HFFc6 (cell line): Measurements from ENCODE around the gene SKIC8. TPM values are rescaled to one million over a fixed set of nuclear protein-coding genes. Genes with fewer than 3 reads are reported as not detected.
A peak's percentile ranks its signal among the peaks of the same experiment; 100 is the strongest.

Experiments used
- DNase-seq: peaks from one replicate; pipeline ENCODE4 v3.0.0-alpha.2; 2018
- H3K27ac Mint-ChIP-seq: 2 replicates; pipeline ENCODE4 v1.8.0; 2020; ENCODE audit warnings: mild to moderate bottlenecking, mixed read lengths
- H3K27me3 Mint-ChIP-seq: 2 replicates; pipeline ENCODE4 v1.8.0; 2021; ENCODE audit warnings: mild to moderate bottlenecking, moderate library complexity, mixed read lengths; ENCODE audit not compliant: insufficient read depth
- H3K36me3 Mint-ChIP-seq: 2 replicates; pipeline ENCODE4 v1.8.0; 2021; ENCODE audit warnings: low read depth, mixed read lengths
- H3K4me1 Mint-ChIP-seq: 2 replicates; pipeline ENCODE4 v1.8.0; 2020; ENCODE audit warnings: low read depth, mixed read lengths
- H3K4me3 Mint-ChIP-seq: 2 replicates; pipeline ENCODE4 v1.8.0; 2020; ENCODE audit warnings: mild to moderate bottlenecking, moderate library complexity, mixed read lengths
- H3K9me3 Mint-ChIP-seq: 2 replicates; pipeline ENCODE4 v1.8.0; 2020; ENCODE audit warnings: mild to moderate bottlenecking, mixed read lengths
- CTCF ChIP-seq: fragments of 200-600 bp; sonication (generic); IDR thresholded peaks from 2 replicates; pipeline ENCODE4 v1.5.0; 2021; ENCODE audit warnings: antibody characterized with exemption, mild to moderate bottlenecking
- total RNA-seq, 6 experiments: library from RNA; stranded (reverse); fragmentation: NEBNext Ultra II Directional; extraction: Animal tissue kit (Norgen Biotek cat#: 25700); gene quantifications; 2 replicates in 1 of 6; 3 replicates in 5 of 6; pipeline ENCODE4 v1.2.3, GENCODE V29; 2021

SKIC8 gene
- total RNA-seq, 6 experiments from 2014 or later: 43.9 to 48.1 (median 47.0) TPM

GRCh38 chr15:78290222-78290621, 9.2 kb downstream of the SKIC8 start:
- Mint-ChIP-seq H3K27ac (no peak overlapping the region), H3K4me3 (no peak overlapping the region), H3K36me3 (peaks cover 23% of the 10 kb centered on the region; the same call in 1 of the 2 replicates), H3K9me3 (no peaks in the 10 kb centered on the region), H3K4me1 (0 out of 2 replicates have a peak, but pooled peaks cover 5% of the 10 kb centered on the region), H3K27me3 (no peaks in the 10 kb centered on the region)
- no peak for TF ChIP-seq CTCF
- DNase-seq: no peak

GRCh38 chr15:78284758-78285157, 14.7 kb downstream of the SKIC8 start:
- Mint-ChIP-seq H3K36me3 (peaks cover 23% of the 10 kb centered on the region), H3K9me3 (no peaks in the 10 kb centered on the region)
- no peak for TF ChIP-seq CTCF

GRCh38 chr15:78282324-78282723, 17.1 kb downstream of the SKIC8 start:
- peak overlapping the region; percentile 3; the same call in 1 of the 2 replicates for H3K27ac Mint-ChIP-seq
- peaks cover 17% of the 10 kb centered on the region for H3K36me3 Mint-ChIP-seq
- TF ChIP-seq CTCF: no peak
- H3K27me3 Mint-ChIP-seq: peaks cover 2% of the 10 kb centered on the region; the same call in 1 of the 2 replicates
- H3K9me3 Mint-ChIP-seq: no peaks in the 10 kb centered on the region
- no peak for DNase-seq
- H3K4me1 Mint-ChIP-seq: peaks cover 28% of the 10 kb centered on the region
- no peak overlapping the region for H3K4me3 Mint-ChIP-seq

More at GRCh38 chr15:78284758-78285157, 14.7 kb downstream of the SKIC8 start:
- peaks cover 28% of the 10 kb centered on the region for H3K4me1 Mint-ChIP-seq
- H3K27me3 Mint-ChIP-seq: peaks cover 2% of the 10 kb centered on the region; the same call in 1 of the 2 replicates
- no peak overlapping the region for H3K27ac Mint-ChIP-seq
- no peak for DNase-seq
- H3K4me3 Mint-ChIP-seq: no peak overlapping the region

- H3K27me3 Mint-ChIP-seq: peaks cover 2% of the 10 kb centered on the region; the same call in 1 of the 2 replicates
Observed at GRCh38 chr15:78280319-78281072, 18.9 kb downstream of the SKIC8 start.

More at GRCh38 chr15:78280319-78281072, 18.9 kb downstream of the SKIC8 start:
- peaks cover 9% of the 10 kb centered on the region for H3K36me3 Mint-ChIP-seq
- DNase-seq: no peak
- no peaks in the 10 kb centered on the region for H3K9me3 Mint-ChIP-seq
- peak overlapping the region; percentile 40; the same call in 1 of the 2 replicates for H3K27ac Mint-ChIP-seq
- peaks cover 28% of the 10 kb centered on the region for H3K4me1 Mint-ChIP-seq
- no peak overlapping the region for H3K4me3 Mint-ChIP-seq
- TF ChIP-seq CTCF: no peak
